ENCODE results near the gene MYB. TPM values are rescaled to one million over a fixed set of nuclear protein-coding genes. Genes with fewer than 3 reads are reported as not detected.

MYB gene
- total and polyA plus RNA-seq, 2 donors = 42.1 to 84.7 TPM

- WGBS = 97% methylated on average over 3 of the region's 3 CpGs
- no peaks in the 10 kb centered on the region for H3K9me3 ChIP-seq (ENCODE audit: control insufficient read depth in 2 of 2, insufficient read depth in 1 of 2, low read length in 1 of 2)
These were observed 87.2 kb downstream of the MYB start for GRCh38 chr6:135268263-135268662.

GRCh38 chr6:135268740-135269139 lies 87.6 kb downstream of the MYB start:
- Histone ChIP-seq H3K4me3 (ENCODE audit: low read length in 2 of 2) (no peak overlapping the region), H3K27me3 (ENCODE audit: control insufficient read depth in 2 of 2, insufficient read depth in 1 of 2, low read length in 1 of 2) (no peaks in the 10 kb centered on the region), H3K9me3 (ENCODE audit: control insufficient read depth in 2 of 2, insufficient read depth in 1 of 2, low read length in 1 of 2) (no peaks in the 10 kb centered on the region), H3K4me1 (ENCODE audit: control insufficient read depth in 2 of 2, insufficient read depth in 2 of 2, low read length in 2 of 2) (peaks cover 32 to 62% of the 10 kb centered on the region in 2 donors), H3K36me3 (ENCODE audit: control insufficient read depth in 2 of 2, insufficient read depth in 2 of 2, low read length in 1 of 2) (peaks cover 0 to 2% of the 10 kb centered on the region in 2 donors), H3K27ac (ENCODE audit: low read depth in 1 of 2, low read length in 1 of 2) (peak overlapping the region in 1 of 2 donors; percentile 38)
- WGBS = 84% methylated on average over 3 of the region's 3 CpGs
- no peak for DNase-seq (ENCODE audit: low read depth in 6 of 9, low spot score in 9 of 9)

More at GRCh38 chr6:135268263-135268662, 87.2 kb downstream of the MYB start:
- no peaks in the 10 kb centered on the region for H3K27me3 ChIP-seq (ENCODE audit: control insufficient read depth in 2 of 2, insufficient read depth in 1 of 2, low read length in 1 of 2)
- DNase-seq (ENCODE audit: low read depth in 6 of 9, low spot score in 9 of 9) = no peak
- H3K4me3 ChIP-seq (ENCODE audit: low read length in 2 of 2) = no peak overlapping the region
- H3K4me1 ChIP-seq (ENCODE audit: control insufficient read depth in 2 of 2, insufficient read depth in 2 of 2, low read length in 2 of 2) = peaks cover 32 to 62% of the 10 kb centered on the region in 2 donors
- H3K36me3 ChIP-seq (ENCODE audit: control insufficient read depth in 2 of 2, insufficient read depth in 2 of 2, low read length in 1 of 2) = peaks cover 0 to 2% of the 10 kb centered on the region in 2 donors
- peak overlapping the region in 1 of 2 donors; percentile 82 for H3K27ac ChIP-seq (ENCODE audit: low read depth in 1 of 2, low read length in 1 of 2)

Other genes with a start within 250 kb of the MYB start
- gene ALDH8A1, start 231.2 kb upstream of the MYB start, total RNA-seq = 0.42 TPM
- gene ALDH8A1, start 231.2 kb upstream of the MYB start, polyA plus RNA-seq = 9.1 TPM
- 133 TPM for gene HBS1L, start 126.5 kb upstream of the MYB start, total RNA-seq
- 49.4 TPM for gene HBS1L, start 126.5 kb upstream of the MYB start, polyA plus RNA-seq

Data from thymus (tissue), 11 donors.